ENCODE measurements around the gene CTSF. TPM values are rescaled to one million over a fixed set of nuclear protein-coding genes. Genes with fewer than 3 reads are reported as not detected.

Gene CTSF
- total RNA-seq, 1 experiment from 2014 or later: 28.7 TPM

DNA sequence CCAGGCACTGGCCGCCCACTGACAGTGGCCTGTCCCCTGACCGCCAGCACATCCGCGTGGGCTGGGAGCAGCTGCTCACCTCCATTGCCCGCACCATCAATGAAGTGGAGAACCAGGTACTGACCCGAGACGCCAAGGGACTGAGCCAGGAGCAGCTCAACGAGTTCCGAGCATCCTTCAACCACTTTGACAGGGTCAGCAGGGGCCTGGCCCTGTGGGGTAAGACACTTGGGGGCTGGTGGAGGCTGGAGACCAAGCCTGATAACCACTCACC, 6.5 kb downstream of the CTSF start:
- DNase-seq (ENCODE audit: low read depth, low spot score) (no peak), ATAC-seq (no peak)
- H3K27me3 ChIP-seq (ENCODE audit: control insufficient read depth, insufficient read depth, low read length): no peaks in the 10 kb centered on the region; the same call in 1 of the 2 replicates
- H3K36me3 ChIP-seq (ENCODE audit: control insufficient read depth, insufficient read depth, low read length): no peaks in the 10 kb centered on the region
- no peaks in the 10 kb centered on the region for H3K4me1 ChIP-seq (ENCODE audit: control insufficient read depth, insufficient read depth, low read length)
- no peak for TF ChIP-seq TCF7L2 (IDR thresholded peaks at IDR 0.05; ENCODE audit: low read depth, low read length)
- no peak for TF ChIP-seq POLR2AphosphoS5 (IDR thresholded peaks at IDR 0.05; ENCODE audit: low read depth, low read length)
- no peak for TF ChIP-seq SIN3A (IDR thresholded peaks at IDR 0.05; ENCODE audit: borderline replicate concordance, insufficient read depth, low read depth, low read length)
- TF ChIP-seq, protein P1, sequence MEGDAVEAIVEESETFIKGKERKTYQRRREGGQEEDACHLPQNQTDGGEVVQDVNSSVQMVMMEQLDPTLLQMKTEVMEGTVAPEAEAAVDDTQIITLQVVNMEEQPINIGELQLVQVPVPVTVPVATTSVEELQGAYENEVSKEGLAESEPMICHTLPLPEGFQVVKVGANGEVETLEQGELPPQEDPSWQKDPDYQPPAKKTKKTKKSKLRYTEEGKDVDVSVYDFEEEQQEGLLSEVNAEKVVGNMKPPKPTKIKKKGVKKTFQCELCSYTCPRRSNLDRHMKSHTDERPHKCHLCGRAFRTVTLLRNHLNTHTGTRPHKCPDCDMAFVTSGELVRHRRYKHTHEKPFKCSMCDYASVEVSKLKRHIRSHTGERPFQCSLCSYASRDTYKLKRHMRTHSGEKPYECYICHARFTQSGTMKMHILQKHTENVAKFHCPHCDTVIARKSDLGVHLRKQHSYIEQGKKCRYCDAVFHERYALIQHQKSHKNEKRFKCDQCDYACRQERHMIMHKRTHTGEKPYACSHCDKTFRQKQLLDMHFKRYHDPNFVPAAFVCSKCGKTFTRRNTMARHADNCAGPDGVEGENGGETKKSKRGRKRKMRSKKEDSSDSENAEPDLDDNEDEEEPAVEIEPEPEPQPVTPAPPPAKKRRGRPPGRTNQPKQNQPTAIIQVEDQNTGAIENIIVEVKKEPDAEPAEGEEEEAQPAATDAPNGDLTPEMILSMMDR (IDR thresholded peaks at IDR 0.05): no peak
- TF ChIP-seq, protein P2, sequence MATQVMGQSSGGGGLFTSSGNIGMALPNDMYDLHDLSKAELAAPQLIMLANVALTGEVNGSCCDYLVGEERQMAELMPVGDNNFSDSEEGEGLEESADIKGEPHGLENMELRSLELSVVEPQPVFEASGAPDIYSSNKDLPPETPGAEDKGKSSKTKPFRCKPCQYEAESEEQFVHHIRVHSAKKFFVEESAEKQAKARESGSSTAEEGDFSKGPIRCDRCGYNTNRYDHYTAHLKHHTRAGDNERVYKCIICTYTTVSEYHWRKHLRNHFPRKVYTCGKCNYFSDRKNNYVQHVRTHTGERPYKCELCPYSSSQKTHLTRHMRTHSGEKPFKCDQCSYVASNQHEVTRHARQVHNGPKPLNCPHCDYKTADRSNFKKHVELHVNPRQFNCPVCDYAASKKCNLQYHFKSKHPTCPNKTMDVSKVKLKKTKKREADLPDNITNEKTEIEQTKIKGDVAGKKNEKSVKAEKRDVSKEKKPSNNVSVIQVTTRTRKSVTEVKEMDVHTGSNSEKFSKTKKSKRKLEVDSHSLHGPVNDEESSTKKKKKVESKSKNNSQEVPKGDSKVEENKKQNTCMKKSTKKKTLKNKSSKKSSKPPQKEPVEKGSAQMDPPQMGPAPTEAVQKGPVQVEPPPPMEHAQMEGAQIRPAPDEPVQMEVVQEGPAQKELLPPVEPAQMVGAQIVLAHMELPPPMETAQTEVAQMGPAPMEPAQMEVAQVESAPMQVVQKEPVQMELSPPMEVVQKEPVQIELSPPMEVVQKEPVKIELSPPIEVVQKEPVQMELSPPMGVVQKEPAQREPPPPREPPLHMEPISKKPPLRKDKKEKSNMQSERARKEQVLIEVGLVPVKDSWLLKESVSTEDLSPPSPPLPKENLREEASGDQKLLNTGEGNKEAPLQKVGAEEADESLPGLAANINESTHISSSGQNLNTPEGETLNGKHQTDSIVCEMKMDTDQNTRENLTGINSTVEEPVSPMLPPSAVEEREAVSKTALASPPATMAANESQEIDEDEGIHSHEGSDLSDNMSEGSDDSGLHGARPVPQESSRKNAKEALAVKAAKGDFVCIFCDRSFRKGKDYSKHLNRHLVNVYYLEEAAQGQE (IDR thresholded peaks at IDR 0.05; ENCODE audit: insufficient read depth in 1 of 2, low read depth in 2 of 2, low read length in 1 of 2): no peak
- BruUV-seq (replicated peaks): no TSS peak
- ChIA-PET CTCF (no interaction called here), POLR2A (interaction anchor here (0.9 kb wide), 1 partner anchor 16 kb away, joined by 4 read pairs; the partner anchor contains the start of gene ZDHHC24)
- in situ Hi-C loops (cut with HindIII; ENCODE audit: low pct_unique_long_range_greater_than_20kb, low sequenced_read_pairs): no loop called here
- no peak overlapping the region for H3K27ac ChIP-seq (ENCODE audit: low read length)
- H3K9me3 ChIP-seq (ENCODE audit: control insufficient read depth, insufficient read depth, low read depth, low read length): no peaks in the 10 kb centered on the region
- intact Hi-C loops (cut with micrococcal nuclease; ENCODE audit: unreplicated experiment): no loop called here
- no peak overlapping the region for H3K4me3 ChIP-seq (ENCODE audit: low read depth in 2 of 2, low read length in 2 of 2)

DNA sequence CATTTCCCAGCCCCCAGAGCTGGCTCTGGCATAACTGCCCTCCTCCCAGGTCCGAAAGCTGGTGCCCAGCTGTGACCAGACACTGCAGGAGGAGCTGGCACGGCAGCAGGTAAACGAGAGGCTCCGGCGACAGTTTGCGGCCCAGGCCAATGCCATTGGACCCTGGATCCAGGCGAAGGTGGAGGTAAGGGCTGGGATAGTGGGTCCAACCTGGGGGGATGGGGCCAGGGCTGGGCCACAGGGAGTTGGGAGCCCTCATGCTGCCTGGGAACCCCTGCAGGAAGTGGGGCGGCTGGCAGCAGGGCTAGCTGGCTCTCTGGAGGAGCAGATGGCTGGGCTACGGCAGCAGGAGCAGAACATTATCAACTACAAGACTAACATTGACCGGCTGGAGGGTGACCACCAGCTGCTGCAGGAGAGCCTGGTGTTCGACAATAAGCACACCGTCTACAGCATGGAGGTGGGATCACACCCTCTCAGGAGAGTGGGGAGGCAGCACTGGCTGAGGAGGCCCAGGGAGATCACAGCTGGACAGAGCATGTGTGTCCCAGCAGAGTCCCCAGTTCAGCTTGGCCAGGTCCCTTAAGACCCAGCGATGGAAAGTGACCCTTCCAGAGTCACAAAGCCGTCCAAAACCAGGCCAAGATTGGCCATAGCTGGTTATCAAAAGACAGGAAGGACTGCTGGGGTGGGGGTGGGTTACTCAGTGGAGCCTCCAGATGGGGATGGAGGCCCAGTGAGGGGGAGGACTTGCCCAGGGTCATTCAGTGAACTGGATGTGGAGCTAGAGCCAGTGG, 7.0 kb downstream of the CTSF start:
- Histone ChIP-seq H3K27ac (ENCODE audit: low read length) (no peak overlapping the region), H3K4me1 (ENCODE audit: control insufficient read depth, insufficient read depth, low read length) (no peaks in the 10 kb centered on the region), H3K27me3 (ENCODE audit: control insufficient read depth, insufficient read depth, low read length) (no peaks in the 10 kb centered on the region; the same call in 1 of the 2 replicates), H3K36me3 (ENCODE audit: control insufficient read depth, insufficient read depth, low read length) (no peaks in the 10 kb centered on the region), H3K9me3 (ENCODE audit: control insufficient read depth, insufficient read depth, low read depth, low read length) (no peaks in the 10 kb centered on the region), H3K4me3 (ENCODE audit: low read depth in 2 of 2, low read length in 2 of 2) (no peak overlapping the region)
- in situ Hi-C loops (cut with HindIII; ENCODE audit: low pct_unique_long_range_greater_than_20kb, low sequenced_read_pairs) (no loop called here), intact Hi-C loops (cut with micrococcal nuclease; ENCODE audit: unreplicated experiment) (no loop called here)
- no peak for ATAC-seq
- no TSS peak for BruUV-seq (replicated peaks)
- no peak for TF ChIP-seq SIN3A (IDR thresholded peaks at IDR 0.05; ENCODE audit: borderline replicate concordance, insufficient read depth, low read depth, low read length)
- TF ChIP-seq, protein P2 (IDR thresholded peaks at IDR 0.05; ENCODE audit: insufficient read depth in 1 of 2, low read depth in 2 of 2, low read length in 1 of 2): no peak
- TF ChIP-seq POLR2AphosphoS5 (IDR thresholded peaks at IDR 0.05; ENCODE audit: low read depth, low read length): no peak
- TF ChIP-seq TCF7L2 (IDR thresholded peaks at IDR 0.05; ENCODE audit: low read depth, low read length): no peak
- TF ChIP-seq, protein P1 (IDR thresholded peaks at IDR 0.05): no peak
- ChIA-PET POLR2A (interaction anchor here (0.9 kb wide), 1 partner anchor 15 kb away, joined by 4 read pairs; the partner anchor contains the start of gene ZDHHC24), CTCF (no interaction called here)
- DNase-seq (ENCODE audit: low read depth, low spot score): no peak

Data from Panc1 (cell line).